GM12878 (cell line): ENCODE measurements around the gene CSK. TPM values are rescaled to one million over a fixed set of nuclear protein-coding genes. Genes with fewer than 3 reads are reported as not detected.

Source experiments
- ATAC-seq: fragments of 200-7000 bp; cut with Tn5 transposase; 3 replicates; pipeline ENCODE4 v1.9.1; 2020; ENCODE audit warnings: mild to moderate bottlenecking, moderate library complexity
- BruUV-seq: library from RNA; stranded (reverse); fragments of 400-500 nt; replicated peaks from 2 replicates; lab custom pipeline; 2021; lab: Mats Ljungman, UMichigan
- CTCF ChIA-PET: fragments of 300-600 bp; sonication (Branson Sonifier 250); formaldehyde crosslinking; extraction: SDS; loops from one replicate; lab custom pipeline; 2021; ENCODE audit warnings: inconsistent platforms; lab: Yijun Ruan, JAX
- POLR2A ChIA-PET: fragments of 350-600 bp; formaldehyde crosslinking; extraction: SDS; loops from one replicate; lab custom pipeline; 2021; ENCODE audit warnings: inconsistent platforms; lab: Charles Lee
- RAD21 ChIA-PET: fragments of 300-600 bp; sonication (Branson Sonifier 250); formaldehyde crosslinking; loops from one replicate; lab custom pipeline; 2023; ENCODE audit warnings: antibody characterized with exemption; ENCODE audit not compliant: unreplicated experiment; lab: Charles Lee
- SMC1A ChIA-PET: fragments of 300-600 bp; sonication (Branson Sonifier 250); formaldehyde crosslinking; loops from one replicate; lab custom pipeline; 2023; ENCODE audit not compliant: unreplicated experiment, uncharacterized antibody; lab: Charles Lee
- DNase-seq: peaks from one replicate; pipeline ENCODE4 v3.0.0-alpha.2; 2011; ENCODE audit warnings: low read depth, low spot score
- FAIRE-seq: peaks from 3 replicates; lab custom pipeline; 2011; peaks lifted over from hg19 to GRCh38; lab: Jason Lieb, UNC
- H2AFZ ChIP-seq: 2 replicates; pipeline ENCODE4 v1.6.0; 2011; ENCODE audit warnings: low read depth, low read length, control low read depth; ENCODE audit not compliant: control insufficient read depth
- H3K27ac ChIP-seq: 2 replicates; pipeline ENCODE4 v1.5.1; 2011; ENCODE audit warnings: control low read depth; ENCODE audit not compliant: control insufficient read depth, insufficient read depth
- H3K27me3 ChIP-seq, 2 experiments: replicated peaks in 1 of 2; 2 replicates each; pipeline versions ENCODE4 v1.6.0 to v1.6.1; 2011; ENCODE audit warnings: low read length in 1 of 2; ENCODE audit not compliant: control insufficient read depth in 2 of 2, insufficient read depth in 2 of 2
- H3K36me3 ChIP-seq, 2 experiments: 2 replicates each; pipeline ENCODE4 v1.5.1; 2011; ENCODE audit warnings: low read length in 1 of 2; ENCODE audit not compliant: control insufficient read depth in 2 of 2, insufficient read depth in 2 of 2
- H3K4me1 ChIP-seq: 2 replicates; pipeline ENCODE4 v1.6.1; 2011; ENCODE audit warnings: mild to moderate bottlenecking, low read length, moderate library complexity, mixed read lengths; ENCODE audit not compliant: control insufficient read depth, insufficient read depth
- H3K4me2 ChIP-seq: 2 replicates; pipeline ENCODE4 v1.6.0; 2011; ENCODE audit warnings: control low read depth; ENCODE audit not compliant: control insufficient read depth, insufficient read depth
- H3K4me3 ChIP-seq: fragments of 200-600 bp; sonication (generic); 2 replicates; pipeline ENCODE4 v1.5.1; 2016
- H3K79me2 ChIP-seq: 2 replicates; pipeline ENCODE4 v1.6.0; 2011; ENCODE audit warnings: low read length; ENCODE audit not compliant: control insufficient read depth, insufficient read depth
- H3K9ac ChIP-seq: 2 replicates; pipeline ENCODE4 v1.8.0; 2011; ENCODE audit warnings: low read length, control low read depth, mixed read lengths; ENCODE audit not compliant: control insufficient read depth, insufficient read depth
- H3K9me3 ChIP-seq: replicated peaks from 3 replicates; pipeline ENCODE4 v1.5.1; 2011; ENCODE audit warnings: mild to moderate bottlenecking, low read length; ENCODE audit not compliant: control insufficient read depth, insufficient read depth
- H4K20me1 ChIP-seq: 2 replicates; pipeline ENCODE4 v1.6.0; 2011; ENCODE audit not compliant: control insufficient read depth, insufficient read depth
- BCL3 ChIP-seq: IDR thresholded peaks from 2 replicates; pipeline ENCODE4 v1.6.1; 2011; ENCODE audit warnings: borderline replicate concordance, low read depth, mild to moderate bottlenecking, moderate library complexity, low read length; ENCODE audit not compliant: insufficient read depth, poor library complexity, severe bottlenecking
- BCLAF1 ChIP-seq: fragments of 450-650 bp; IDR thresholded peaks from 2 replicates; pipeline ENCODE4 v1.6.1; 2017; ENCODE audit warnings: antibody characterized with exemption, mild to moderate bottlenecking, moderate library complexity
- CBX5 ChIP-seq: sonication (generic); IDR thresholded peaks from 2 replicates; pipeline ENCODE4 v1.6.1; 2016; ENCODE audit warnings: low read depth, moderate library complexity, mild to moderate bottlenecking, inconsistent platforms
- MLLT1 ChIP-seq: fragments of 450-650 bp; IDR thresholded peaks from 2 replicates; pipeline ENCODE4 v1.6.1; 2016; ENCODE audit warnings: mild to moderate bottlenecking
- NFIC ChIP-seq: IDR thresholded peaks from 2 replicates; pipeline ENCODE4 v1.6.1; 2012; ENCODE audit warnings: low read depth, mild to moderate bottlenecking, inconsistent platforms, low read length, moderate library complexity
- RB1 ChIP-seq: fragments of 450-650 bp; formaldehyde crosslinking; IDR thresholded peaks from 2 replicates; pipeline ENCODE4 v1.6.1; 2017; ENCODE audit warnings: mild to moderate bottlenecking, borderline replicate concordance
- SKIL ChIP-seq: fragments of 450-650 bp; IDR thresholded peaks from 2 replicates; pipeline ENCODE4 v1.6.1; 2017; ENCODE audit warnings: mild to moderate bottlenecking, low read depth, inconsistent platforms; ENCODE audit not compliant: poor library complexity, severe bottlenecking
- SMARCA5 ChIP-seq: fragments of 450-650 bp; IDR thresholded peaks from 2 replicates; pipeline ENCODE4 v1.6.1; 2017; ENCODE audit warnings: mild to moderate bottlenecking
- SREBF2 ChIP-seq: IDR thresholded peaks from 2 replicates; pipeline ENCODE4 v1.6.1; 2012; ENCODE audit warnings: mild to moderate bottlenecking, low read length
- ZNF217 ChIP-seq: fragments of 450-650 bp; IDR thresholded peaks from 2 replicates; pipeline ENCODE4 v1.6.1; 2017; ENCODE audit warnings: antibody characterized with exemption, mild to moderate bottlenecking
- ZNF622 ChIP-seq: fragments of 450-650 bp; IDR thresholded peaks from 2 replicates; pipeline ENCODE4 v1.6.1; 2017; ENCODE audit warnings: mild to moderate bottlenecking, inconsistent platforms
- ZZZ3 ChIP-seq: IDR thresholded peaks from 2 replicates; pipeline ENCODE4 v1.6.1; 2011; ENCODE audit warnings: low read depth; ENCODE audit not compliant: control insufficient read depth, insufficient read length
- WGBS: methylation state at CpG from one replicate; pipeline ENCODE4 v1.1.6; 2016; ENCODE audit warnings: low lambda C conversion rate; ENCODE audit not compliant: insufficient replicate concordance, insufficient coverage; ENCODE audit errors: missing lambda C conversion rate; 5-methylcytosine and 5-hydroxymethylcytosine counted together
- in situ Hi-C: fragments of 300-500 bp; cut with MboI; formaldehyde crosslinking; loops from 9 replicates; pipeline ENCODE4 v1.14.3; 2018; ENCODE audit warnings: mixed read lengths
- intact Hi-C: fragments of 100-400 bp; cut with micrococcal nuclease; formaldehyde crosslinking; loops from one replicate; pipeline ENCODE4 v1.14.2; 2022; ENCODE audit not compliant: unreplicated experiment
- polyA plus RNA-seq, 11 experiments: library from polyadenylated mRNA; depleted of rRNA in 4 of 11; unstranded in 6 of 11; stranded (reverse) in 5 of 11; fragments of >200 nt; fragmentation: Nextera tagmentation in 4 of 11; fragmentation: Illumina TruSeq in 1 of 11; extraction: Ambion mirVana in 4 of 11; extraction: Trizol in 1 of 11; gene quantifications; 1 replicate in 1 of 11; 2 replicates in 10 of 11; pipeline versions ENCODE4 v1.2.1 to v1.2.3, GENCODE V29; 2011 to 2016; ENCODE audit warnings: inconsistent platforms in 2 of 11, missing spikeins in 2 of 11, low read depth in 1 of 11
- total RNA-seq, 4 experiments: library from RNA; depleted of rRNA in 3 of 4; stranded (reverse); fragments of >200 nt in 3 of 4; fragmentation: Illumina TruSeq in 1 of 4; extraction: Trizol in 1 of 4; gene quantifications; 2 replicates each; pipeline versions ENCODE4 v1.2.1 to v1.2.3, GENCODE V29; 2013 to 2021

The CSK gene
- total and polyA plus RNA-seq, 10 of the 15 experiments (the other 5 are each of a cell fraction or from before 2014, with no cell fraction given), result 3.4 to 327 (median 75.8) TPM

GRCh38 chr15:74769463-74770025 is 12.3 kb upstream of the CSK start:
- CTCF ChIA-PET, result interaction anchor here (0.6 to 19.1 kb wide), 47 partner anchors 11 to 401 kb away, joined by 3 to 1288 read pairs (median 6); partner anchors contain the start of genes CPLX3, CSK, EDC3 and FAM219B
- H3K79me2 ChIP-seq, result no peaks in the 10 kb centered on the region
- TF ChIP-seq CBX5 (no peak), ZNF217 (no peak), SMARCA5 (no peak), SREBF2 (no peak), ZZZ3 (no peak), RB1 (no peak), ZNF622 (no peak), BCL3 (no peak), BCLAF1 (no peak), SKIL (no peak), NFIC (no peak), MLLT1 (no peak)

More at GRCh38 chr15:74769463-74770025, 12.3 kb upstream of the CSK start:
- no peaks in the 10 kb centered on the region for H4K20me1 ChIP-seq
- BruUV-seq, result no TSS peak
- H3K27me3 ChIP-seq, result no peaks in the 10 kb centered on the region
- peaks cover 19% of the 10 kb centered on the region for H3K4me1 ChIP-seq
- H3K27ac ChIP-seq, result no peak overlapping the region
- SMC1A ChIA-PET, result interaction anchor here (0.6 to 17.6 kb wide), 21 partner anchors 11 to 397 kb away, joined by 3 to 811 read pairs (median 4); partner anchors contain the start of gene CSK
- WGBS, result 28% methylated on average over 7 of the region's 7 CpGs
- H3K9me3 ChIP-seq, result no peaks in the 10 kb centered on the region
- POLR2A ChIA-PET, result interaction anchor here (1.0 to 17.5 kb wide), 4 partner anchors 19 to 181 kb away, joined by 3 to 602 read pairs (median 6); partner anchors contain the start of gene CSK
- intact Hi-C loops (loop anchor here (1.0 to 5.0 kb wide), 4 partner anchors 66 to 134 kb away; partner anchors contain the start of gene ULK3), in situ Hi-C loops (loop anchor here (5.0 kb wide), 2 partner anchors 137 to 178 kb away; no protein-coding TSS in a partner anchor)
- H2AFZ ChIP-seq, result no peak overlapping the region
- DNase-seq (no peak), ATAC-seq (no peak), FAIRE-seq (no peak)
- RAD21 ChIA-PET, result interaction anchor here (0.6 to 25.2 kb wide), 20 partner anchors 8 to 397 kb away, joined by 3 to 1186 read pairs (median 8); partner anchors contain the start of genes CLK3, CSK and FAM219B
- H3K9ac ChIP-seq, result no peak overlapping the region
- H3K4me3 ChIP-seq, result no peak overlapping the region
- no peak overlapping the region for H3K4me2 ChIP-seq
- no peaks in the 10 kb centered on the region for H3K36me3 ChIP-seq
